ENCODE results near the gene GRM8.

The GRM8 gene

GRCh38 chr7:127252778-127253280 lies at the start of gene GRM8:
Gene GRM8 (minus strand): TSS chr7:127252941.
- DNase-seq: peak; percentile 61

DNA sequence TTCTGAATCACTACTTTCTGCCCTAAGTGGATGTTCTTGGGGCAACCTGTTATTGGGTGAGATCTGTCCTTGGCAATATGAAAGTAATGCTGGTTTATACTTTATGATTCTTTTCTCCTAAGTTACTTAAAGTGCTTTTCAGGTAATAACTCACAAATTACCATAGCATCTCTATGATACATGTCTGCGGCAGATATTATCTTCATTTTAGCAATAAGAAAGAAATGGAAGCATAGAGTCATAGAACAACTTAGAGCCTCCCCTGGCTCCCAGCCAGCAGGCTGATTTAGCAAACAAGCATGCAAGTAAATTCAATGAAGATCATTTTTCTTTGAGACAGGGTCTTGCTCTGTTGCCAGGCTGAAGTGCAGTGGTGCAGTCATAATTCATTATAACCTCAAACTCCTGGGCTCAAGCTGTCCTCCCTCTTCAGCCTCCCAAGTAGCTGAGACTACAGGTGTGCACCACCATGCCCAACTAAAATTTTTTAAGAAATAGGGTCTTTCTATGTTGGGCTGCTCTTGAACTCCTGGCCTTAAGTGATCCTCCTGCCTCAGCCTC lies 38.1 kb upstream of the GRM8 start:
- DNase-seq: no peak

GRCh38 chr7:127290116-127290655 lies 37.4 kb upstream of the GRM8 start:
- no peak for DNase-seq

DNA sequence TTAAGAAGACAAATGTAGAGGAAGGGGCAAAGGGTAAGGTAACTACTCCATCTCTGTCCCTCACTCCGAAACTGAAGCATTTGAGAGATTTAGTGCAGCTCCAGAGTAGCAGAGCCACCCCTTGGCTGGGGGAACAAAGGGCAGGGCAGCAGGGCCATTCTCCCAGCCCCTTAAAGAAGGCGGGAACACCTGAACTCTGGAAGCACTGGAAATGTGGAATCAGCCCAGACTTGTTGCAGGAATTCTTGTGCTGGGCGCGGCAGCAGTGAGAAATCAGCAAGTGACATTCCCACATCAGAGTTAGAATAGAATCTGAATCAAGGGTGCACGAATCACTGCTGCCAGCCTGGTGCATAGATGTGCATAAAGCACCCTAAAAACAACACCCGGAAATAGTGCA lies 34.4 kb upstream of the GRM8 start:
- DNase-seq: no peak

DNA sequence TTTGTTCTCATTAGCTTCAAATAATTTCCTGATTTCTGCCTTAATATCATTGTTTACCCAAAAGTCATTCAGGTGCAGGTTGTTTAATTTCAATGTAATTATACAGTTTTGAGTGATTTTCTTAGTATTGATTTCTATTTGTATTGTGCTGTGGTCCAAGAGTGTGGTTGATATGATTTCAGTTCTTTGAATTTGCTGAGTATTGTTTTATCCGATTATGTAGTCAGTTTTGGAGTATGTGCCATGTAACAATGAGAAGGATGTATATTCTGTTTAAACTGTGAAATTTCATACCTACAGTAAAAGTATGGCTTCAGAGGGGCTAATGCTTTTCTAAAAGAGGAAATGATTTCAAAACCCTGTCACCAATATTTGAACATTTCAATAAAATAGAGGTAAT lies 17.4 kb upstream of the GRM8 start:
- DNase-seq: no peak

GRCh38 chr7:127266047-127266446 lies 13.3 kb upstream of the GRM8 start:
- no peak for DNase-seq

GRCh38 chr7:127264219-127264618 lies 11.5 kb upstream of the GRM8 start:
- no peak for DNase-seq

GRCh38 chr7:127258111-127258510 lies 5.4 kb upstream of the GRM8 start:
- no peak for DNase-seq

DNA sequence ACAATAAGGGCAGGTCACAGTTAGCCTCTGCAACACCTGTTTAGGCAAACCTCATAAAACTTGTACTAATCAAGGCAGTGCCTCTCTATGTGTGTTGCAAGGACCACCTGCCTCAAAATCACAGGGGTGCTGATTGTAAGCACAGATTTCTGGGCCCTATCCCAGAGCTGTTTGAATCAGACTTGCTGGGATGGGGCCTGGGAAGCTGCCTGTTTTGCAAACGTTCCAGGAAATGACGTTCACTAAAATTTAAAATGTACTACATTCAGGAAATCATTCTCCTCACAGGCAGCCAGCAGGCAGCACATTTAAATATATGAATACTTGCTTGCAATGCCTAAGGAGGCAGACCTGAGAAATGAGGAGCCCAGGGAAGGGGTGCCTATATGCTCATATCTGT lies 4.3 kb upstream of the GRM8 start:
- no peak for DNase-seq

DNA sequence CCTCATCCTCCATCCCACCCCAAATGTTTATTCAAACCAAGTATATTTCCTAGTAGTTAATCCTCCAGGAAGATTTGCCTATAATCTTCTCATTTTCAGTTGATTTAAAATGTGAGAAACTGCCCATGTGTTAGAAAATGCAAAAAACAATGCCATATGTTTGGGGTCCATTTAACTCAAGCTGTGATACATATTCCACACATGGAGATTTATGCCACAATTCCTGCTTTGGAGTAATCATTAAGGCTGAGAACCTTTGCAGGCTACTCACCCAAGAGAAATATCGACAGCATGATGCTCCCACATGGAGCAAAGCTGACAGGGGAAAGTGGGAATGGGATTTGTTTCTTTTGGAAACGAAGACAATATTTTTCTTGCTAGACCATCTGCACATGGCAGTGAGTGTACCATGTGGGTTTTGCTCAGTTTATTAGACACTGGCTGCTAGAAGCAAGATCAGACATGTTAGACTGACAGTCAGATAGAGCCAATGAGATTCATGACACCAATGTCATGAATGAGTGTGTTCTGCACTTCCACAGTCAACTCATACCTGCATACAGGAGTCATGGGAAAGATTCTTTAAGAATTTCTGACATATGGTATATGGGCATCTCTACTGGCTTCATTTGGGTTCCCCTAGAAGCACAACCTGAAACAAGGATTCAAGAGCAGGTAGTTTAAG lies 3.4 kb upstream of the GRM8 start:
- DNase-seq: no peak

- no peak for DNase-seq
Observed at GRCh38 chr7:127254163-127254684, 1.5 kb upstream of the GRM8 start.

GRCh38 chr7:127253281-127254162 lies 781 bp upstream of the GRM8 start:
- peak; percentile 84 for DNase-seq

GRCh38 chr7:127252377-127252713 lies 396 bp downstream of the GRM8 start:
- no peak for DNase-seq

DNA sequence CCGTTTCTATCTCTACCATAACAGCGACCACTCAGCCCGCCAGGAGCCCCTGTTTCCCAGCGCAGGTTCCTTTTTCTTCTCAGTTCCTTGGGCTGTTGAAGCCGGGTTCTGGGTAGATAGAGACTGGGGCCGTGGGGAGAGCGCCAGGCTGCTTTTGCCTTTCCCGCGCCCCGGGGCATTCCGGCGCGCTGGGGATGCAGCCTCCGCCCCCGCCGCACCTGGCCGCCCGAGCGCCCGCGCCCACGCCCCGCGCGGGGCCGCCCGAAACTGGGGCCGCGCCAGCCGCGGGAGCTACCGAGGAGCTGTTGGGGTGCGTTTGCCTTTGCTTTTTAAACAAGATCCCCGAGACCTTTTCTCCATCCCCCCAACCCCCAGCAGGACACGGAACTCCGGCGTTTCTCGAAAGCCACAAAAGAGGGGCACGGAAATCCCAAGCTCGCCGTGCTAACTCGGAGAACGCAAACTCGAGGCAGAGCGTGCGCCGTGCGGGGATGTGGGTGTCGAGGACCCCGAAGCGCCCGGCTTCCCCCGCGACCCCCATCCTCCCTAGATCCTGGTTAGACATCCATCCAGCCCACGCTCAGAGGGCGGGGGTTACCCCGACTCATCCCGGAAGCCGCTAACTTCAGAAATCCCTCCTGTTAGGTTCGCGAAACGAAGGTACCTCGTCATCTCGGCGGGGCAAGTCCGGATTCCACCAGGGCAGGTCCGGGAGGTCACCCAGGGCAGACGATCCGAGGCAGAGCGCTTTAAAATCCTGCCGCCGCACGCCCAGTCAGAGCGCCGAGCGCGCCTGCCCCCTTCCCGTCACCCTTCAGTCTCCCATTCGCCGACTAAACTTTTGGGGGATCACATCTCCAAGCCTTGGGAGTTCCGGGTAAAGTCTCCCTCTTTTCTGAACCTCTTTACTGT lies 1.0 kb downstream of the GRM8 start:
- DNase-seq: peak; percentile 68

DNA sequence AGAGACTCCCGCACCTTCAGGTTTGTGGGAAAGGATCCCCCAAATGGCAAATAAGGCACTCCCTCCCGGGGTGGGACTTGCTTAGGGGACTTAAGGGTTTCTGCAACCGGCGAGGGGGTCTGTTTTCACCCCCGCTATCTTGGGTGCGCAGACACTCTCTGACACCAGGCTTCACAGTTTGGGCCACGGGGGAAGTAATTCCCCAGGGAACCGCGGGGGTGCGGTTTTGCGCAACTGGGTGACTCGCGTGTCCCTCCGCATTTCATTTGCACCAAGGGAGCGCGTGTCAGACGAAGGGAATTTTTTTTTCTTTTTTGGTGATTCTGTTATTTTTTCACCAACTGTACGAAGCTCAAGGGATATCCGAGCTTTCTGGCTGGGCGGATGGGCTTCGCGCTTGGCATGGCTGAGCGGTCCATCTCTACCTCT lies 1.7 kb downstream of the GRM8 start:
- DNase-seq: no peak

DNA sequence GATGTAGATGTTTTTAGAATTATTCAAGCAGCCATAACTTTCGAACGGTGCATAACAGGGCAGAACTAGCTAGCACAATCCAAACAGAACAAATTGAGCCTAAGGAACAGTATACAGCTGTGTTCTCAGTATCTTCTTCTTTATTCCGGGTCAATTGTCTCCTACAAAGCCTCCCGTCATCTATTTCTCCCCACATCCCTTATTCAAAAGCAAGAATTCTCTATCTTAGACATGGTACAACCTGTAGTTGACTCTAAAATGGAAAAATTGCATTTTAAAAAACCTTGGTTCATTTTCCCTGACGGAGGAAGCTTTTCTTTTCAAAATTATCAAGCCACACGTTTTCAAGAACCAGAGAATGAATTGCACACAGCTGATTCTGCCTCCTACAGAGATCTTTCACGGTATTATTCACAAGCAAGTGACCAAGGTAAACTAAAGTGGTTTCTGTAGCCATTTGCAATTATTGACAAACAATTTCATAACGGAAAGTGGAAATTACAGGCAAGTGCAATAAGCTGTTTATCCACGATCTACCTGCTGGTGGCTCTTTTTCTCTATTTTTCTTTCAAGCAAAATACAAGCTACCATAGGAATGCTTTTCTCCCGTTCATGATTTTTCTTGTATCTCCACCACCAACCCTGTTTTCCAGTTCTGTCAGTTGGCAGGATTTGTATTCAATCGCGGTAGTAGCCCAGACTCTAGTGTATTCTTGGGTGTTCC lies 2.3 kb downstream of the GRM8 start:
- DNase-seq: no peak

- no peak for DNase-seq
Observed at GRCh38 chr7:127245607-127246006, 7.1 kb downstream of the GRM8 start.

- no peak for DNase-seq
Observed at GRCh38 chr7:127245002-127245401, 7.7 kb downstream of the GRM8 start.

GRCh38 chr7:127239814-127240213 lies 12.9 kb downstream of the GRM8 start:
- DNase-seq: no peak

GRCh38 chr7:127233630-127234029 lies 19.1 kb downstream of the GRM8 start:
- DNase-seq: no peak

DNA sequence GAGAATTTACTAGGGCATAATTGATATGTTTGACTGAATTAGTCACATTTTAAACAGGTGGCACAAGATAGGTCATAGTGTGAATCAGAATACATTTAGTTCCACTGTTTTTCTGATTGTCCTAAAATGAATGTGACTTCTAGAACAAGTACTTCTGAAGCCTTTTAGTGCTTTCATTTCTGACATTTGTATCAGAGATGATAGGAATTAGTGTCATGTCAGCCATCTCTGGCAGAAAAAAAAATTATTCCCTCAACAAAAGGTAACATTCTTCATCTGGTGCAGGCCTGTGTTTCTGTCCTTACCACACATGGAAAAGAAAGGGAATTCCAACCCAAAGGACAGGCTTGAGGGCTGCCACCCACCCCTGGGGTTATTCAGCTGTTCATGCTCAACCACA lies 21.3 kb downstream of the GRM8 start:
- no peak for DNase-seq
